Stomach smooth muscle (tissue), 2 donors: ENCODE results near the gene KLK15.

Source experiments
- H3K27ac ChIP-seq: one replicate; pipeline ENCODE4 v1.7.0; 2013; ENCODE audit warnings: mild to moderate bottlenecking, low read length, inconsistent platforms
- H3K27me3 ChIP-seq, 2 donors: one replicate each; pipeline ENCODE4 v1.7.0; 2013; ENCODE audit warnings: low read length in 2 of 2; ENCODE audit not compliant: insufficient read depth in 2 of 2, control insufficient read depth in 1 of 2
- H3K36me3 ChIP-seq, 2 donors: one replicate each; pipeline ENCODE4 v1.7.0; 2013; ENCODE audit warnings: low read length in 2 of 2; ENCODE audit not compliant: control insufficient read depth in 2 of 2, insufficient read depth in 2 of 2
- H3K4me1 ChIP-seq: one replicate; pipeline ENCODE4 v1.7.0; 2013; ENCODE audit warnings: low read length; ENCODE audit not compliant: control insufficient read depth, insufficient read depth
- H3K4me3 ChIP-seq, 2 donors: one replicate each; pipeline ENCODE4 v1.7.0; 2013; ENCODE audit warnings: low read length in 2 of 2
- H3K9ac ChIP-seq, 2 donors: one replicate each; pipeline ENCODE4 v1.7.0; 2013; ENCODE audit warnings: low read length in 2 of 2, mild to moderate bottlenecking in 1 of 2
- H3K9me3 ChIP-seq, 2 donors: one replicate each; pipeline ENCODE4 v1.7.0; 2013; ENCODE audit warnings: low read length in 2 of 2; ENCODE audit not compliant: control insufficient read depth in 2 of 2
- donor health status: healthy.
- donor health status: Pancreatic carcinoma.

Gene KLK15

GRCh38 chr19:50832666-50833065 is 708 bp downstream of the KLK15 start:
- no peak overlapping the region for H3K9ac ChIP-seq
- no peak overlapping the region for H3K4me3 ChIP-seq
- peaks cover 26 to 34% of the 10 kb centered on the region in 2 donors for H3K27me3 ChIP-seq
- no peaks in the 10 kb centered on the region for H3K36me3 ChIP-seq
- no peak overlapping the region for H3K27ac ChIP-seq
- H3K4me1 ChIP-seq, result peaks cover 11% of the 10 kb centered on the region
- H3K9me3 ChIP-seq, result no peaks in the 10 kb centered on the region

DNA sequence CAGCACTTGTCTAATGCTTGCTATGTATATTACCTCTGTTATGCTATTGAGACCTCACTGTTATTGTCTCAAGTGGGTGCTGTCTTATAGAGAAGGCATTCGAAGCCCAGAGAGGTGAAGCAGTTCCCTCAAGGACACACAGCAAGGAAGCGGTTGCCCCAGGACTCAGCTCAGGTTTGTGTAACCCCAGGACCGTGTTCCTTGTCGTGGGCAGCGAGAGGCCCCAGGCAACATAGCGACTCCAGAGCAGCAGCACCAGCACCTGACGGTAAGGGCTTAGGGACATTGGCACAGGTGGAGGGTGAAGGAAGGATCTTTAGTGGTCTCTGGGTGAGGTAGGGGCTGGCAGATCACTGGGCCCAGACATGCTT is 2.4 kb downstream of the KLK15 start:
- no peaks in the 10 kb centered on the region for H3K9me3 ChIP-seq
- no peak overlapping the region for H3K9ac ChIP-seq
- H3K27me3 ChIP-seq, result peaks cover 30 to 31% of the 10 kb centered on the region in 2 donors
- H3K4me3 ChIP-seq, result no peak overlapping the region
- H3K36me3 ChIP-seq, result no peaks in the 10 kb centered on the region
- no peak overlapping the region for H3K27ac ChIP-seq
- H3K4me1 ChIP-seq, result peaks cover 9% of the 10 kb centered on the region

DNA sequence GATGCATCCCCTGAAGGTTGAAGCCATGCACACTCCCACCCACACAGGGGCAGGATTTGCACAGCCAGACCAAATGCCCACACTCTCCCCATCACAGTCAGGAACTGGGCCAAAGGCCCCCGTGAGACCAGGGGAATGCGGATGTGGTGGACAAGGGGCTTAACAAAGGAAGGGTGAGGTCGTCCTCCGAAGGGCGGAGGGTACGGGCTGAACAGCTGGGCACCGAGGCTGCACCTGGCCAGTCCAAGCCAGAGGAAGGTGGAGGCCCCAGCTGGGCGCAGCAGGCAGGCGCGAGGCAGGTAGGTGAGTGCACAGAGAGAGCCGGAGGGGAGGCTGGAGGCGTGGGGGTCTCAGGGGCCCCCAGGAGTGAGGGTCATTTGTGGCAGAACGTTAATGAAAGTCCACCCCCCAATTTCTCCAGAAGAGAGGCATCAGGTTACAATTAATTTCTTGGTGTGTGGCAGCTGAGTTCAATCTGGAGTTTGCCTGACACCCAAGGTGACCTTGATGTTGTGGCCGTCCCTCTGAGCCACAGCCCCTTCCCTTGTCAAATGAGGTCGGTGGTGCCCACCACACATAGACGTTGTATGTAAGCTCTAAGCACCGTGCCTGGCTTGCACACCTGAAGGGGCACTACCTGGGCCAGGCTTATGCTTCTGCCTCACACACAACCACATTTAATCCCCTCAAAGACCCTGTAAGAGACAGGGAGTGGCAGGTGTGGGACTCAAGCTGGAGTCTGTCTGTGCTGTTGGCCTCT is 2.9 kb downstream of the KLK15 start:
- no peaks in the 10 kb centered on the region for H3K9me3 ChIP-seq
- no peak overlapping the region for H3K4me3 ChIP-seq
- H3K4me1 ChIP-seq, result peaks cover 3% of the 10 kb centered on the region
- H3K9ac ChIP-seq, result no peak overlapping the region
- no peak overlapping the region for H3K27ac ChIP-seq
- H3K27me3 ChIP-seq, result peaks cover 30% of the 10 kb centered on the region in 2 donors
- no peaks in the 10 kb centered on the region for H3K36me3 ChIP-seq

DNA sequence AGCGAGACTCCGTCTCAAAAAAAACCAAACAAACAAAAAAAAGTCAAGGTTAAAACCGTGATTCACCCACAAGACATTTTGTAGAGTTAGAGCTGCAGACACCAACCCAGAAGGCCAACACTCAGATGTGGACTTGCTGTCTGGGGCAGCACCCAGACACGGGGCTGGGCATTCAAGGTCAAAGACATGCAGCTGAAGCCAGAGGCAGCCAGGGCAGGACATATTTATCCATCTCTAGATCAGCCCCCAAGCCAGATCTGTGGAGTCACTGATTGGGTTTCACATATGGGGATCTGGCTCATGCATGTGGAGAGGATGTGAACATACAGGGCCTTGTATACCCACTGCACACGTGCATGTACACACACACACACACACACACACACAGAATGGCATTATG is 3.6 kb downstream of the KLK15 start:
- peaks cover 24 to 30% of the 10 kb centered on the region in 2 donors for H3K27me3 ChIP-seq
- H3K9me3 ChIP-seq, result no peaks in the 10 kb centered on the region
- H3K27ac ChIP-seq, result no peak overlapping the region
- no peak overlapping the region for H3K9ac ChIP-seq
- H3K4me1 ChIP-seq, result no peaks in the 10 kb centered on the region
- no peaks in the 10 kb centered on the region for H3K36me3 ChIP-seq
- H3K4me3 ChIP-seq, result no peak overlapping the region

DNA sequence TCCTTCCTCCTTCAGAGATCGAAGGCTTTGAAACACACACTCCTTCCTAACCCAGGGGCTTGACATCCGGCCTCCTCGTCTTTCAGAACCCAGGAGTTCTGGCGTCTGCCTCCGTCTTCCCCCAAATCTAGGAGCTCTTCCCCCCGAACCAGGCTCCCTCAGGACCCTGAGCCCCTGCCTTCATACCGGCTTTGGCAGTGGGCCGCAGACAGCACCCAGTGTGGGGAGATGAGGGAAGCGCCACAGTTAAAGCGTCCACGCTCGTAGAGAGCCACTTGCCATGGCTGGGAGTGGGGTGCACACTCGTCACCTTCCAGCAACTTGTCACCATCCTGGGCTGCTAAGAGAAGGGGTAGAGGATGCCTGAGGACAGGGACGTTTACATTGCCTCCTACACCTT is 5.9 kb downstream of the KLK15 start:
- Histone ChIP-seq H3K4me3 (no peak overlapping the region), H3K27ac (no peak overlapping the region), H3K9me3 (no peaks in the 10 kb centered on the region), H3K4me1 (no peaks in the 10 kb centered on the region), H3K9ac (no peak overlapping the region), H3K36me3 (no peaks in the 10 kb centered on the region), H3K27me3 (peaks cover 26 to 30% of the 10 kb centered on the region in 2 donors)

GRCh38 chr19:50826492-50827240 is 6.7 kb downstream of the KLK15 start:
- Histone ChIP-seq H3K9me3 (no peaks in the 10 kb centered on the region), H3K36me3 (no peaks in the 10 kb centered on the region), H3K9ac (no peak overlapping the region), H3K4me3 (no peak overlapping the region), H3K27me3 (peaks cover 29 to 35% of the 10 kb centered on the region in 2 donors), H3K27ac (no peak overlapping the region), H3K4me1 (no peaks in the 10 kb centered on the region)

- no peaks in the 10 kb centered on the region for H3K36me3 ChIP-seq
- peaks cover under 1% of the 10 kb centered on the region for H3K4me1 ChIP-seq
- peaks cover 40 to 46% of the 10 kb centered on the region in 2 donors for H3K27me3 ChIP-seq
- H3K4me3 ChIP-seq, result no peak within 1 kb of the TSS
- H3K27ac ChIP-seq, result no peak within 1 kb of the TSS
- H3K9ac ChIP-seq, result no peak within 1 kb of the TSS
- no peaks in the 10 kb centered on the region for H3K9me3 ChIP-seq
These were observed 9.9 kb downstream of the KLK15 start, which contains the start of gene KLK1 for GRCh38 chr19:50823389-50824042. KLK1 (minus strand) TSS chr19:50823787; CDS start chr19:50823748, 39 bp downstream.

GRCh38 chr19:50822661-50823208 is 10.6 kb downstream of the KLK15 start:
- no peak overlapping the region for H3K4me3 ChIP-seq
- H3K4me1 ChIP-seq, result peaks cover 4% of the 10 kb centered on the region
- peaks cover 48 to 49% of the 10 kb centered on the region in 2 donors for H3K27me3 ChIP-seq
- no peaks in the 10 kb centered on the region for H3K36me3 ChIP-seq
- H3K9ac ChIP-seq, result no peak overlapping the region
- H3K27ac ChIP-seq, result no peak overlapping the region
- no peaks in the 10 kb centered on the region for H3K9me3 ChIP-seq

- H3K27ac ChIP-seq, result no peak overlapping the region
These were observed 11.8 kb downstream of the KLK15 start for GRCh38 chr19:50821622-50822021.

DNA sequence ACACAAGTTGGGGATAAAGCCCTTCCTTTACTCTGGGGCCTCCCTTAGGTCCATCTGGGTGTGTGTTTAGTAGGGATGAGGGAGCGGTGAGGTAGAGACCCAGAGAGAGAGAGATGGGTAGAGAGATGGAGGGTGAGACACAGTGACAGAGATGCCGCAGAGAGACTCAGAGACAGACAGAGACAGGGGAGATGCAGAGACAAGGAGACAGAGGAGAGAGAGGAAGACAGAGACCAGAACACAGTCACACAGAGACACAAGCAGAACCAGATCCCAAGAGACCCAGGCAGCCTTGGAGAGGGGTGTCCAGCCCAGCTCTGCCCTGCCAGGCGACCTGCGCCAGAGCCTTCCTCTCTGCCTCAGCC is 12.1 kb downstream of the KLK15 start:
- H3K4me3 ChIP-seq, result no peak overlapping the region
- no peak overlapping the region for H3K9ac ChIP-seq
- H3K36me3 ChIP-seq, result no peaks in the 10 kb centered on the region
- H3K9me3 ChIP-seq, result no peaks in the 10 kb centered on the region
- H3K27ac ChIP-seq, result no peak overlapping the region
- H3K4me1 ChIP-seq, result peaks cover 4% of the 10 kb centered on the region
- H3K27me3 ChIP-seq, result peaks cover 51 to 54% of the 10 kb centered on the region in 2 donors

More at GRCh38 chr19:50821622-50822021, 11.8 kb downstream of the KLK15 start:
- Histone ChIP-seq H3K9ac (no peak overlapping the region), H3K4me1 (peaks cover 4% of the 10 kb centered on the region), H3K27me3 (peaks cover 51 to 54% of the 10 kb centered on the region in 2 donors), H3K9me3 (no peaks in the 10 kb centered on the region), H3K4me3 (no peak overlapping the region), H3K36me3 (no peaks in the 10 kb centered on the region)
